Measurements from ENCODE around the gene FAM241A. TPM values are rescaled to one million over a fixed set of nuclear protein-coding genes. Genes with fewer than 3 reads are reported as not detected.

The FAM241A gene
- total RNA-seq = 16.0 and 26.7 TPM in 2 replicates

GRCh38 chr4:112145326-112145789 lies at the start of gene FAM241A:
FAM241A (plus strand) TSS chr4:112145454; CDS start chr4:112145581, 127 bp downstream.

GRCh38 chr4:112231779-112232713 lies 86.8 kb downstream of the FAM241A start, which contains the start of gene AP1AR:
AP1AR (plus strand) TSS chr4:112231787; CDS start chr4:112232092, 305 bp downstream.

Other genes with a start within 250 kb of the FAM241A start
- 18.3 and 29.6 TPM in 2 replicates for gene AP1AR, start 86.3 kb downstream of the FAM241A start, total RNA-seq
- gene TIFA, start 140.4 kb downstream of the FAM241A start, total RNA-seq = 11.8 and 15.6 TPM in 2 replicates
- gene ALPK1, start 151.9 kb downstream of the FAM241A start, total RNA-seq = 7.5 and 8.5 TPM in 2 replicates